NCI-H2196 treated with DMSO at 0.1 percent for 48 hours (cell line): Measurements from ENCODE around the gene CDH1.

Source experiments
- DNase-seq: peaks from one replicate; lab custom pipeline; 2025; ENCODE audit not compliant: unreplicated experiment; lab: John Stamatoyannopoulos, UW

CDH1 gene

DNA sequence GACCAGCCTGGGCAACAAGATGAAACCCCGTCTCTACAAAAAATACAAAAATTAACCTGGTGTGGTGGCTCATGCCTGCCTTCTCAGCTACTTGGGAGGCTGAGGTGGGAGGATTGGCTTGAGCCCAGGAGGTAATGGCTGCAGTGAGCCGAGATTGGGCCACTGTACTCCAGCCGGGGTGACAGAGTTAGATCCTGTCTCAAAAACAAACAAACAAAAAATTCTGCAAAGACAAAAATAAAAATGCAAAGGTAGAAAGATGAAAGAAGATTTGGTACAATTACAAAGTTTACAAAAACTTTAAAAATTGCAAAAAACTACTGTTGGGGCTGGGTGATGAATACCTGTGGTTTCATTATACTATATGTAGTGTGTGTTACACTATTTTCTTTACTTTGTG, 5.5 kb upstream of the CDH1 start:
- no peak for DNase-seq

GRCh38 chr16:68732042-68732680, 4.9 kb upstream of the CDH1 start:
- no peak for DNase-seq

DNA sequence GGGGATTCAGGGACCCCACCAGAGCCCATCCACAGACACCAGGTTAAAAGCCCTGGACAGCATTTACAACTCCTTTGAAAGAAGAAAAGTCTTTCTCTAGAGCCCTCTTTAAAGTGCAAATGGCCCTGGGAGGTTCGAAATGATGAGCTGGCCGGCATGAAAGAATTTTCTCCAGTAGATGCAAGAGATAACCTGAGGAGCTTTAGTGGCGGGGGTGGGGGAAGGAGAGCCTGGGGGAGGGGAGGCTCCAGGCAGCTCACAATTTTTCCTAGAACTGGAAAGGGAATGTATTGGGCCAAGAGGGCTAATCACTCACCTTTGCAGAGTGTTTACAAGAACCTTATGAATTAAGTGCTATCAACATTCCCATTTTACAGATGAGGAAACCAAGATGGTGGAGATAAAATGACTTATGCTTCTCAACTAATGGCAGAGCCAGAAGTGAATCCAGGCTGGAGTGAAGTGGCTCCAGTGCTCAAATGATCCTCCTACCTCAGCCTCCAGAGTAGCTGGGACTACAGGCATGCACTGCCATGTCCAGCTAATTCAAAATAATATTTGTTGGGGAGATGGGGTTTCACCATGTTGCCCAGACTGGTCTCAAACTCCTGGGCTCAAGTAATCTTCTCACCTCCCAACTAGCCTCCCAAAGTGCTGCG, 4.2 kb upstream of the CDH1 start:
- DNase-seq, result no peak

DNA sequence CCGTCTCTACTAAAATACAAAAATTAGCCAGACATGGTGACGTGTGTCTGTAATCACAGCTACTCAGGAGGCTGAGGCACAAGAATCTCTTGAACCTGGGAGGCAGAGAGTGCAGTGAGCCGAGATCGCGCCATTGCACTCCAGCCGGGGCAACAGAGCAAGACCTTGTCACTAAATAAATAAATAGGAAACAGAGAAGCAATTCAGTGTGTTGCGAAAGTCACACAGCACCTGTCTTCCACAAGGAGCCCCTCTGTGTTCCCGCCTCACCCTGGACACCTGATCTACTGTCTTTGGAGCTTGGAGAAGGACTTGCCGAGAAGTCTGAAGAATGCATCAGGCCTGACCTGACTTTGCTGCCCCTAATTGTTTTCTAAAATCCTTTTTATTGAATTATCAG, 3.5 kb upstream of the CDH1 start:
- no peak for DNase-seq

DNA sequence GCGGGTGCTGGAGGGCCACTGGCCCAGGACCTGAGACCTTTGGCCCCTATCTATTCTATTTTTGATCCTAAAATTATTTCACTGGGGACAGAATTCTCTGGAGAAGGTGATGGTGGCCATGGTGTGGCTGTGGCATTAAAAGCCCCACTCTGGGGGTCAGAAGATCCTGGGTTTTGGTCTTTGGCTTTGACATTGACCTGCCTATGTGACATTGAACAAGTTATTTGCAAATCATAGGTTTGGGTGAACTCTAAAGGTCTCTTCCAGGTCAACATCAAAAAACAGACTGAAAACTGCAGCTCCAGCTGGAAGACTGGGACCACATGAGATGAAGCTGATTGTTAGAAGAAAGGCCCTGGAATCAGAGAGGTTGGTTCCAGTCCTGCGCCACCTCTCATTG, 2.3 kb upstream of the CDH1 start:
- no peak for DNase-seq

DNA sequence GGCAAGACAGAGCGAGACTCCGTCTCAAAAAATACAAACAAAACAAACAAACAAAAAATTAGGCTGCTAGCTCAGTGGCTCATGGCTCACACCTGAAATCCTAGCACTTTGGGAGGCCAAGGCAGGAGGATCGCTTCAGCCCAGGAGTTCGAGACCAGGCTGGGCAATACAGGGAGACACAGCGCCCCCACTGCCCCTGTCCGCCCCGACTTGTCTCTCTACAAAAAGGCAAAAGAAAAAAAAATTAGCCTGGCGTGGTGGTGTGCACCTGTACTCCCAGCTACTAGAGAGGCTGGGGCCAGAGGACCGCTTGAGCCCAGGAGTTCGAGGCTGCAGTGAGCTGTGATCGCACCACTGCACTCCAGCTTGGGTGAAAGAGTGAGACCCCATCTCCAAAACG, 531 bp upstream of the CDH1 start:
- DNase-seq, result no peak

DNA sequence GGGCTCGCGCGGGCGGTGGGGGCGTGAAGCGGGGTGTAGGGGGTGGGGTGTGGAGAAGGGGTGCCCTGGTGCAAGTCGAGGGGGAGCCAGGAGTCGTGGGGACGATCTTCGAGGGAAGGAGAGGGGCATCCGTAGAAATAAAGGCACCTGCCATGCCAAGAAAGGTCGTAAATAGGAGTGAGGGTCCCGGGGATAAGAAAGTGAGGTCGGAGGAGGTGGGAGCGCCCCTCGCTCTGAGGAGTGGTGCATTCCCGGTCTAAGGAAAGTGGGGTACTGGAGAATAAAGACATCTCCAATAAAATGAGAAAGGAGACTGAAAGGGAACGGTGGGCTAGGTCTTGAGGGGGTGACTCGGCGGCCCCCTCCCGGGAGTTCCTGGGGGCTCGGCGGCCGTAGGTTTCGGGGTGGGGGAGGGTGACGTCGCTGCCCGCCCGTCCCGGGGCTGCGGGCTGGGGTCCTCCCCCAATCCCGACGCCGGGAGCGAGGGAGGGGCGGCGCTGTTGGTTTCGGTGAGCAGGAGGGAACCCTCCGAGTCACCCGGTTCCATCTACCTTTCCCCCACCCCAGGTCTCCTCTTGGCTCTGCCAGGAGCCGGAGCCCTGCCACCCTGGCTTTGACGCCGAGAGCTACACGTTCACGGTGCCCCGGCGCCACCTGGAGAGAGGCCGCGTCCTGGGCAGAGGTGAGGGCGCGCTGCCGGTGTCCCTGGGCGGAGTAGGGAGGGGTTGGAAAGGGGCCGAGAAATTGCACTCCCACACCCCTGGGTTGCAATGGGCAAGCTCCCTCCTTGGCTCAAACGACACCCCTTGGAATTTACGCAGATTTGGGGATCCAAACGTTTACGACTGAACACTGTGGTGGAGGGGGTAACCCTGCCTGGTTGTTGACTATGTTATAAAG, 888 bp downstream of the CDH1 start:
- peak; percentile 19 for DNase-seq

GRCh38 chr16:68739964-68740627, 3.0 kb downstream of the CDH1 start:
- no peak for DNase-seq

GRCh38 chr16:68740628-68741346, 3.7 kb downstream of the CDH1 start:
- DNase-seq, result no peak

DNA sequence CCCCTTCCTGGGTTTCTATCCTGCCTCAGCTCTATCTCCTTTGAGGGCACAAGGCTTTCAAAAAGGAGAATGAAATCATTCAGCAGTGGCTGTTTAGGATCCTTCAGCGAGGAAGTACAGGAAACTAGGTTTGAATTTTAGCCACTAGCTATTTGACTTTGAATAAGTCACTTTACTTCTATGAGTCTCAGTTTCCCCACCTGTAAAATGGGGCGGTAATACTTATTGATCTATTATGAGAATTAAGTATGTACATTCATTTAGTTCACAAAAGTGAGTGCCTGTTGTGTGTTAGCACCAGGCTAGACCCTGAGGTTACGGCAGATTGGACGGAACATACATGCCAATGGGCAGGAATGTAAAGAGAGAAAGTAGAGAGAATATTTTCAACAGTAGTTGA, 6.6 kb downstream of the CDH1 start:
- DNase-seq, result no peak

- DNase-seq, result peak; percentile 54
These were observed 7.7 kb downstream of the CDH1 start for GRCh38 chr16:68744744-68745280.

GRCh38 chr16:68746951-68747350, 9.9 kb downstream of the CDH1 start:
- no peak for DNase-seq

- no peak for DNase-seq
These were observed 12.3 kb downstream of the CDH1 start for GRCh38 chr16:68749432-68749831.

GRCh38 chr16:68750193-68750695, 13.2 kb downstream of the CDH1 start:
- DNase-seq, result no peak

DNA sequence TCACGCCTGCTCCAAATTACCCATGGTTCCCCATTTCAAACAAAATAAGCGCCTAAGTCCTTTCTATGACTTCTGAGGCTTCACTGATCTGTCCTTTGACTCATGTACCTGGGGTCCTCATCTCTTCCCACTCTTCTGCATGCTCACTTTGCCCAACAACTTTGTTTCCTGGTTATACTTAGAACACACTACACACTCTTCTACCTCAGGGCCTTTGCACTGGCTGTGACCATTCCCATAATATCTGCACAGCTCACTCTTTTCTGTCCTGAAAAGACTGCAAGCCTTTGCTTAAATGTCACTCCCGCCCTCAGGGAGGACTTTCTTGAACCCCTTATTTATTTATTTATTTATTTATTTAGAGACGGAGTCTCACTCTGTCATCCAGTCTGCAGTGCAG, 14.1 kb downstream of the CDH1 start:
- DNase-seq, result no peak

GRCh38 chr16:68752602-68753001, 15.5 kb downstream of the CDH1 start:
- no peak for DNase-seq

GRCh38 chr16:68754084-68754792, 17.1 kb downstream of the CDH1 start:
- no peak for DNase-seq

GRCh38 chr16:68756239-68756915, 19.3 kb downstream of the CDH1 start:
- peak; percentile 61 for DNase-seq

DNA sequence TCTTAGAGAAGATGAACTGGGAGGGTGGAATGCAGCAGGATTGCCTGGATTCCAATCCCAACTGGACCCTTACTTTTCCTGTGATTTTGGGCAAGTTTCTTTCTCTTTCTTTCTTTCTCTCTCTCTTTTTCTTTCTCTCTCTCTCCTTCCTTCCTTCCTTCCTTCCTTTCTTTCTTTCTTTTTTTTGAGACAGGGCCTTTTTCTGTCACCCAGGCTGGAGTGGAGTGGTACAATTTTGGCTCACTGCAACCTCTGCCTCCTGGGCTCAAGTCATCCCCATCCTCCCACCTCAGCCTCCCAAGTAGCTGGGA, 20.5 kb downstream of the CDH1 start:
- DNase-seq, result no peak
